Endodermal cell (in vitro differentiated cells): ENCODE measurements around the gene OR6S1. TPM values are rescaled to one million over a fixed set of nuclear protein-coding genes. Genes with fewer than 3 reads are reported as not detected.
"Not testable (repeated sequence)": the region's sequence is repeated elsewhere in the genome, so short reads cannot be mapped to it uniquely, and the experiment has no call there.

Experiments
- DNase-seq: peaks from one replicate; pipeline ENCODE4 v3.0.0-alpha.2; 2017
- H3K27ac ChIP-seq: 2 replicates; pipeline ENCODE4 v1.5.1; 2013; ENCODE audit warnings: mild to moderate bottlenecking, low read depth, low read length, moderate library complexity
- H3K27me3 ChIP-seq: 2 replicates; pipeline ENCODE4 v1.6.1; 2013; ENCODE audit warnings: mild to moderate bottlenecking, low read length, moderate library complexity; ENCODE audit not compliant: insufficient read depth, control insufficient read depth, poor library complexity, severe bottlenecking
- H3K36me3 ChIP-seq: 2 replicates; pipeline ENCODE4 v1.7.0; 2013; ENCODE audit warnings: mild to moderate bottlenecking, low read length, moderate library complexity; ENCODE audit not compliant: control insufficient read depth, insufficient read depth
- H3K4me1 ChIP-seq: one replicate; pipeline ENCODE4 v1.7.0; 2013; ENCODE audit warnings: low read length; ENCODE audit not compliant: control insufficient read depth, insufficient read depth
- H3K4me3 ChIP-seq: 2 replicates; pipeline ENCODE4 v1.5.1; 2013; ENCODE audit warnings: mild to moderate bottlenecking, low read length, moderate library complexity
- H3K9ac ChIP-seq: 2 replicates; pipeline ENCODE4 v1.6.1; 2013; ENCODE audit warnings: mild to moderate bottlenecking, low read length, moderate library complexity; ENCODE audit not compliant: poor library complexity, severe bottlenecking; ENCODE audit errors: extremely low read depth
- H3K9me3 ChIP-seq: 2 replicates; pipeline ENCODE4 v1.6.1; 2013; ENCODE audit warnings: mild to moderate bottlenecking, low read length, moderate library complexity; ENCODE audit not compliant: control insufficient read depth
- H3K27ac Mint-ChIP-seq: 2 replicates; pipeline ENCODE4 v1.8.0; 2020; ENCODE audit warnings: mixed read lengths
- H3K27me3 Mint-ChIP-seq: 2 replicates; pipeline ENCODE4 v1.8.0; 2021; ENCODE audit warnings: mild to moderate bottlenecking, mixed read lengths; ENCODE audit not compliant: insufficient read depth
- H3K36me3 Mint-ChIP-seq: 2 replicates; pipeline ENCODE4 v1.8.0; 2020; ENCODE audit warnings: low read depth, mixed read lengths
- H3K4me1 Mint-ChIP-seq: 2 replicates; pipeline ENCODE4 v1.8.0; 2020; ENCODE audit warnings: mixed read lengths
- H3K4me3 Mint-ChIP-seq: 2 replicates; pipeline ENCODE4 v1.8.0; 2020; ENCODE audit warnings: mild to moderate bottlenecking, moderate library complexity, mixed read lengths
- H3K9me3 Mint-ChIP-seq: 2 replicates; pipeline ENCODE4 v1.8.0; 2020; ENCODE audit warnings: mild to moderate bottlenecking, mixed read lengths
- WGBS, 2 experiments: methylation state at CpG; one replicate each; pipeline versions ENCODE4 v1.1.5 to v1.1.7; 2013; ENCODE audit warnings: missing lambda C conversion rate in 2 of 2, mixed read lengths in 1 of 2; ENCODE audit not compliant: insufficient coverage in 1 of 2, insufficient read length in 1 of 2; 5-methylcytosine and 5-hydroxymethylcytosine counted together
- total RNA-seq, 2 donors: library from RNA; stranded (reverse); fragmentation: NEBNext Ultra II Directional in 1 of 2; extraction: Animal tissue kit (Norgen Biotek cat#: 25700) in 1 of 2; gene quantifications; 2 replicates in 1 of 2; 3 replicates in 1 of 2; pipeline ENCODE4 v1.2.1, GENCODE V29; 2021
- TF ChIP-seq, protein P1 (sequence below): fragments of 200-600 bp; sonication (generic); conservative IDR thresholded peaks from 2 replicates; pipeline ENCODE4 v1.5.0; 2021; ENCODE audit warnings: antibody characterized with exemption, mild to moderate bottlenecking

The OR6S1 gene
- total RNA-seq, 2 donors from 2014 or later, result not detected

DNA sequence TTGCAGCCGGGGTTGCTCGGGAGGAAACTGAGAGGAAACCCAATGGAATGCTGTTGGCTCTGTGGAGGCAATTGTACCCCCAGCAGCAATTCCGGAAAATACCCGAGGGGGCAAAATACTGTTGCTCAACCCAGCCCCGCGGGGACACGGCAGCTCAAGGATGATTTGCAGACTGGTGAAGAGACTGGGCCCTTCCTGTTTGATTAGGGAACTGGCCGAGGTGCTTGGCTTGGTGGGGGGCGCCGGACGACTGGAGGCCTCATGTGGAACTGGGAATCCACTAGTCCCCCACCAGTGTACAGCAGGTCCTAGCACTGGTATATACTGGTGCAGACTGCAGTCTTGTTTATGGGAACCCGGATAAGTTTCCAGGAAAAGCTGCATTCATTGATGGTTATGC is 40.0 kb downstream of the OR6S1 start:
- Mint-ChIP-seq H3K36me3 (no peaks in the 10 kb centered on the region), H3K27me3 (no peaks in the 10 kb centered on the region), H3K9me3 (no peaks in the 10 kb centered on the region), H3K27ac (no peak overlapping the region), H3K4me3 (no peak overlapping the region), H3K4me1 (no peaks in the 10 kb centered on the region)
- TF ChIP-seq, protein P1, sequence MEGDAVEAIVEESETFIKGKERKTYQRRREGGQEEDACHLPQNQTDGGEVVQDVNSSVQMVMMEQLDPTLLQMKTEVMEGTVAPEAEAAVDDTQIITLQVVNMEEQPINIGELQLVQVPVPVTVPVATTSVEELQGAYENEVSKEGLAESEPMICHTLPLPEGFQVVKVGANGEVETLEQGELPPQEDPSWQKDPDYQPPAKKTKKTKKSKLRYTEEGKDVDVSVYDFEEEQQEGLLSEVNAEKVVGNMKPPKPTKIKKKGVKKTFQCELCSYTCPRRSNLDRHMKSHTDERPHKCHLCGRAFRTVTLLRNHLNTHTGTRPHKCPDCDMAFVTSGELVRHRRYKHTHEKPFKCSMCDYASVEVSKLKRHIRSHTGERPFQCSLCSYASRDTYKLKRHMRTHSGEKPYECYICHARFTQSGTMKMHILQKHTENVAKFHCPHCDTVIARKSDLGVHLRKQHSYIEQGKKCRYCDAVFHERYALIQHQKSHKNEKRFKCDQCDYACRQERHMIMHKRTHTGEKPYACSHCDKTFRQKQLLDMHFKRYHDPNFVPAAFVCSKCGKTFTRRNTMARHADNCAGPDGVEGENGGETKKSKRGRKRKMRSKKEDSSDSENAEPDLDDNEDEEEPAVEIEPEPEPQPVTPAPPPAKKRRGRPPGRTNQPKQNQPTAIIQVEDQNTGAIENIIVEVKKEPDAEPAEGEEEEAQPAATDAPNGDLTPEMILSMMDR, result no peak
- peak; percentile 35 for DNase-seq
- Histone ChIP-seq H3K4me3 (no peak overlapping the region), H3K4me1 (no peaks in the 10 kb centered on the region), H3K27ac (no peak overlapping the region), H3K9me3 (no peaks in the 10 kb centered on the region), H3K36me3 (no peaks in the 10 kb centered on the region), H3K27me3 (no peaks in the 10 kb centered on the region), H3K9ac (no peak overlapping the region)
- 92 to 93% methylated on average over 7 to 12 of the region's 12 CpGs for WGBS, 2 experiments

DNA sequence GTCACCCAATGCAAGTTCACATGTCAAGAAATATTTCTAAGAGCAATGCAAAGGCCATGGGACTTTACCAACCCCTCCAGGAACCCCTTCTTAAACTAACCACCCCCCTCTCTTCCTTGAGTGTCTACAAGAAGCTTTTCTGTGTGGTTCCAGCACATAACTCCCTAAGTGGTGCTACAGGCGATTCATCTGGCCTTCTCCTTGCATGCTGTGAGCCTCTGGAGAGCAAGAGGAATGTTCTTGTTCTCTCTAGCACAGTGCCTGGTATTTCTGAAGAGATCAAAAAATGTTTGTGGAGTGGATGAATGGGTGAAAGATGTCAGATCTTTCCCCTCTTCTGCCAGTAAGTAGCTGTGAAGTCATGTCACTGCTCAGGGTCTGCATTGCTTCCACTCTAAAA is 44.4 kb downstream of the OR6S1 start:
- no peaks in the 10 kb centered on the region for H3K4me1 ChIP-seq
- no peak overlapping the region for H3K9ac ChIP-seq
- 87% methylated on average over 1 of the region's 1 CpG; no CpG with 5 or more reads in 1 of the 2 experiments for WGBS, 2 experiments
- H3K27me3 Mint-ChIP-seq, result no peaks in the 10 kb centered on the region
- H3K4me3 ChIP-seq, result no peak overlapping the region
- no peaks in the 10 kb centered on the region for H3K9me3 ChIP-seq
- no peak overlapping the region for H3K4me3 Mint-ChIP-seq
- no peaks in the 10 kb centered on the region for H3K9me3 Mint-ChIP-seq
- H3K36me3 Mint-ChIP-seq, result no peaks in the 10 kb centered on the region
- peak; percentile 20 for DNase-seq
- H3K27ac Mint-ChIP-seq, result no peak overlapping the region
- no peaks in the 10 kb centered on the region for H3K27me3 ChIP-seq
- H3K36me3 ChIP-seq, result no peaks in the 10 kb centered on the region
- H3K27ac ChIP-seq, result no peak overlapping the region
- TF ChIP-seq, protein P1, result no peak
- H3K4me1 Mint-ChIP-seq, result no peaks in the 10 kb centered on the region

DNA sequence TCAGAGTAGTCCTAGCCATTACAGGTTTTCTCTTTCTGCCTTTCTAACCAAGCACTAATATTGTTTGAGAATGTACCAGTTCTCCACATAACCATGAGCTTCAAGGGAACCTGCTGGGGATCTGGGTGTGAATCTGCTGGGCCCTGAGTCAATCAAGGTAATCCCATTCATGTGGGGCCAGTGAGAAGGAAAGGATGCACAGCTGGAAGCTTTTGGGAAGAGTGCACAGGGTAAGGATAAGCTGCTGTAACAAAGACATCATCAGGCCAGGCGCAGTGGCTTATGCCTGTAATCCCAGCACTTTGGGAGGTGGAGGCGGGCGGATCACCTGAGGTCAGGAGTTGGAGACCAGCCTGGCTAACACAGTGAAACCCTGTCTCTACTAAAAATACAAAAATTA is 45.8 kb downstream of the OR6S1 start:
- not testable (repeated sequence) for H3K9me3 Mint-ChIP-seq, H3K27ac Mint-ChIP-seq, H3K27me3 ChIP-seq, H3K27me3 Mint-ChIP-seq, H3K36me3 Mint-ChIP-seq, H3K9me3 ChIP-seq, H3K4me3 ChIP-seq, H3K9ac ChIP-seq, H3K4me1 Mint-ChIP-seq, H3K4me1 ChIP-seq, H3K4me3 Mint-ChIP-seq, H3K27ac ChIP-seq, H3K36me3 ChIP-seq, DNase-seq
- WGBS, 2 experiments, result 93 to 96% methylated on average over 3 of the region's 3 CpGs

DNA sequence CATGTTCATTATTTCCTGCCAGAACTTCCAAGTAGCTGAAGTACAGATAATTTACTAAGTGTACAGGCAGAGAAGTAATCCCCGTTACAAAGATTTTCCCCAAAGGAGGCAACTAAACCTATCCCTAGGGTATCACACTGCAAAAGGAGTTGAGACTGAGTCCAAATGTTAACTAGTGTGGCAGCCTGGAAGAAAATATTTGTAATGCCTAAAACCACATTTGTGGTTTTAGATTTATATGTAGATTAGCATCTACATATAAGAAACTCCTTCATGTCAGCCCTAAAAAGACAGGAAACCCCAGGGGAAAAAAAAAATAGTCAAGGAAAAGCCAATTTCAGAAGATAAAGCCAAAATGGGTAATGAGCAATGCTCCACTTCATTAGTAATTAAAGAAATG is 48.9 kb downstream of the OR6S1 start:
- no peaks in the 10 kb centered on the region for H3K27me3 Mint-ChIP-seq
- 93 to 100% methylated on average over 1 of the region's 1 CpG for WGBS, 2 experiments
- no peak overlapping the region for H3K9ac ChIP-seq
- H3K36me3 ChIP-seq, result no peaks in the 10 kb centered on the region
- no peak overlapping the region for H3K4me3 Mint-ChIP-seq
- H3K4me1 Mint-ChIP-seq, result peaks cover 7% of the 10 kb centered on the region
- H3K9me3 ChIP-seq, result no peaks in the 10 kb centered on the region
- no peaks in the 10 kb centered on the region for H3K4me1 ChIP-seq
- DNase-seq, result no peak
- no peaks in the 10 kb centered on the region for H3K36me3 Mint-ChIP-seq
- no peak overlapping the region for H3K4me3 ChIP-seq
- no peaks in the 10 kb centered on the region for H3K27me3 ChIP-seq
- H3K27ac Mint-ChIP-seq, result no peak overlapping the region
- H3K27ac ChIP-seq, result no peak overlapping the region
- TF ChIP-seq, protein P1, result no peak
- no peaks in the 10 kb centered on the region for H3K9me3 Mint-ChIP-seq
